ENCODE results near the gene TDRD1. TPM values are rescaled to one million over a fixed set of nuclear protein-coding genes. Genes with fewer than 3 reads are reported as not detected.

Gene TDRD1
- total RNA-seq, 1 experiment from 2014 or later = not detected

GRCh38 chr10:114256008-114256765 is 77.0 kb downstream of the TDRD1 start:
- Histone ChIP-seq H3K9ac (ENCODE audit: low read length) (no peak overlapping the region), H3K9me2 (ENCODE audit: insufficient read depth) (no peaks in the 10 kb centered on the region), H2AFZ (ENCODE audit: low read depth, low read length, poor library complexity, severe bottlenecking) (no peak overlapping the region), H3K9me3 (ENCODE audit: control insufficient read depth in 1 of 2, insufficient read depth in 1 of 2, low read depth in 1 of 2, low read length in 2 of 2) (no peaks in the 10 kb centered on the region), H3K27me3 (ENCODE audit: insufficient read depth, low read length) (no peaks in the 10 kb centered on the region), H3K4me2 (ENCODE audit: low read length) (no peak overlapping the region), H3K36me3 (ENCODE audit: control insufficient read depth in 1 of 2, insufficient read depth in 2 of 2, low read length in 2 of 2) (no peaks in the 10 kb centered on the region), H3K27ac (ENCODE audit: low read depth, low read length) (no peak overlapping the region), H3K4me3 (replicated peaks in 1 of 2; ENCODE audit: low read depth in 1 of 2, low read length in 2 of 2) (no peak overlapping the region), H3K79me2 (ENCODE audit: insufficient read depth, low read length) (no peaks in the 10 kb centered on the region), H3K4me1 (ENCODE audit: control insufficient read depth in 1 of 2, insufficient read depth in 2 of 2, low read length in 2 of 2) (no peaks in the 10 kb centered on the region), H4K20me1 (ENCODE audit: insufficient read depth) (no peaks in the 10 kb centered on the region)
- CTCF ChIA-PET = no interaction called here
- RAD21 ChIA-PET (ENCODE audit: low non-redundant PET in 1 of 2, low total read pairs in 2 of 2, uncharacterized antibody in 2 of 2, unreplicated experiment in 2 of 2) = no interaction called here
- ATAC-seq (no peak), DNase-seq (ENCODE audit: low read depth, low spot score) (no peak)
- intact Hi-C loops (cut with micrococcal nuclease) = no loop called here
- POLR2A ChIA-PET = no interaction called here
- BruUV-seq (replicated peaks) = no TSS peak
- TF ChIP-seq EGR1 (IDR thresholded peaks at IDR 0.05; ENCODE audit: low read depth) (no peak), TCF7L2 (IDR thresholded peaks at IDR 0.05; ENCODE audit: borderline replicate concordance, extremely low read depth, insufficient read depth, insufficient read length) (no peak), CEBPB (IDR thresholded peaks at IDR 0.05; ENCODE audit: low read depth) (no peak), RAD21 (IDR thresholded peaks at IDR 0.05; ENCODE audit: low read depth) (no peak), MAX (IDR thresholded peaks at IDR 0.05) (no peak), ATF3 (IDR thresholded peaks at IDR 0.05) (no peak), ZFX (IDR thresholded peaks at IDR 0.05) (no peak), EZH2phosphoT487 (IDR thresholded peaks at IDR 0.05; ENCODE audit: borderline replicate concordance) (no peak), CBX3 (IDR thresholded peaks at IDR 0.05; ENCODE audit: low read depth) (no peak), POLR2AphosphoS5 (IDR thresholded peaks at IDR 0.05; ENCODE audit: low read depth, low read length) (no peak), SRF (IDR thresholded peaks at IDR 0.05; ENCODE audit: low read depth) (no peak), ZNF274 (IDR thresholded peaks at IDR 0.05; ENCODE audit: low read depth, low read length) (no peak), SP1 (IDR thresholded peaks at IDR 0.05; ENCODE audit: low read depth) (no peak), EZH2 (IDR thresholded peaks at IDR 0.05) (no peak), REST (IDR thresholded peaks at IDR 0.05; ENCODE audit: low read depth) (no peak)
- TF ChIP-seq, protein P1, sequence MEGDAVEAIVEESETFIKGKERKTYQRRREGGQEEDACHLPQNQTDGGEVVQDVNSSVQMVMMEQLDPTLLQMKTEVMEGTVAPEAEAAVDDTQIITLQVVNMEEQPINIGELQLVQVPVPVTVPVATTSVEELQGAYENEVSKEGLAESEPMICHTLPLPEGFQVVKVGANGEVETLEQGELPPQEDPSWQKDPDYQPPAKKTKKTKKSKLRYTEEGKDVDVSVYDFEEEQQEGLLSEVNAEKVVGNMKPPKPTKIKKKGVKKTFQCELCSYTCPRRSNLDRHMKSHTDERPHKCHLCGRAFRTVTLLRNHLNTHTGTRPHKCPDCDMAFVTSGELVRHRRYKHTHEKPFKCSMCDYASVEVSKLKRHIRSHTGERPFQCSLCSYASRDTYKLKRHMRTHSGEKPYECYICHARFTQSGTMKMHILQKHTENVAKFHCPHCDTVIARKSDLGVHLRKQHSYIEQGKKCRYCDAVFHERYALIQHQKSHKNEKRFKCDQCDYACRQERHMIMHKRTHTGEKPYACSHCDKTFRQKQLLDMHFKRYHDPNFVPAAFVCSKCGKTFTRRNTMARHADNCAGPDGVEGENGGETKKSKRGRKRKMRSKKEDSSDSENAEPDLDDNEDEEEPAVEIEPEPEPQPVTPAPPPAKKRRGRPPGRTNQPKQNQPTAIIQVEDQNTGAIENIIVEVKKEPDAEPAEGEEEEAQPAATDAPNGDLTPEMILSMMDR (IDR thresholded peaks at IDR 0.05 in 2 of 3, conservative IDR thresholded peaks at IDR 0.05 in 1 of 3; ENCODE audit: borderline replicate concordance in 1 of 3, insufficient read depth in 1 of 3, low read depth in 2 of 3, low read length in 2 of 3) = no peak

All from HCT116 (cell line).